ENCODE measurements around the gene PTGFRN. TPM values are rescaled to one million over a fixed set of nuclear protein-coding genes. Genes with fewer than 3 reads are reported as not detected.

PTGFRN gene
- total RNA-seq, 1 donor, result 40.2 TPM

DNA sequence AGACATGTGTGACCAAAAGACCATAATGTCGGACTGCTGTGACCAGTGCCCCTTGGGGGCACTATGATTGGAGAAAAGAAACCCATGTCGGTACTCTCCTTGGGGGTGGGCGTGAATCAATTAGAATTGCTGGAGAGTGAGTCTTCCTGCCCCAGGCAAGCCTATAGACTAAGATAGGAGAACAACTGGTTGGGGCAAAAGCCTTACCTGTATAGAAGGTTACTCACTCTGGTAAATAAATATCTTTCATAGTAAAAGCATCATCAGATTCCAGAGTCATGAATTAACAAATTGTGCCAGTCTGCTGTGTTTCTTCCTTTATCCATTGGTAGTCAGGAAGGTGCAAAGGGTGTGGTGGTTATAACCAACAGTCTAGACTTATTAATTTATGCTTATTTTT is 2.9 kb upstream of the PTGFRN start:
- H3K27ac ChIP-seq (ENCODE audit: low read depth, low read length), result no peak overlapping the region
- no peaks in the 10 kb centered on the region for H3K9me3 ChIP-seq (ENCODE audit: low read depth, low read length)
- no peaks in the 10 kb centered on the region for H4K20me1 ChIP-seq (ENCODE audit: insufficient read depth, low read length)
- TF ChIP-seq CTCF (IDR thresholded peaks at IDR 0.05; ENCODE audit: extremely low read depth, low read depth, low read length), result no peak
- H2AFZ ChIP-seq (ENCODE audit: low read length), result no peak overlapping the region
- no peak overlapping the region for H3K4me3 ChIP-seq (ENCODE audit: insufficient read depth, low read length)
- peaks cover 27% of the 10 kb centered on the region for H3K27me3 ChIP-seq (ENCODE audit: insufficient read depth, low read length)
- no peaks in the 10 kb centered on the region for H3K36me3 ChIP-seq (ENCODE audit: insufficient read depth, low read length)
- DNase-seq (ENCODE audit: insufficient read length, low spot score, missing footprints), result no peak
- H3K79me2 ChIP-seq (ENCODE audit: insufficient read depth, low read length), result no peaks in the 10 kb centered on the region
- no peak overlapping the region for H3K4me2 ChIP-seq (ENCODE audit: insufficient read depth, low read length)
- no peaks in the 10 kb centered on the region for H3K4me1 ChIP-seq (ENCODE audit: insufficient read depth, low read length)

- no peak overlapping the region for H2AFZ ChIP-seq (ENCODE audit: low read length)
- no peaks in the 10 kb centered on the region for H3K36me3 ChIP-seq (ENCODE audit: insufficient read depth, low read length)
- no peak overlapping the region for H3K4me3 ChIP-seq (ENCODE audit: insufficient read depth, low read length)
- no peak overlapping the region for H3K4me2 ChIP-seq (ENCODE audit: insufficient read depth, low read length)
- no peaks in the 10 kb centered on the region for H3K9me3 ChIP-seq (ENCODE audit: low read depth, low read length)
- H3K79me2 ChIP-seq (ENCODE audit: insufficient read depth, low read length), result no peaks in the 10 kb centered on the region
- no peak for TF ChIP-seq CTCF (IDR thresholded peaks at IDR 0.05; ENCODE audit: extremely low read depth, low read depth, low read length)
- no peak overlapping the region for H3K27ac ChIP-seq (ENCODE audit: low read depth, low read length)
- no peaks in the 10 kb centered on the region for H3K4me1 ChIP-seq (ENCODE audit: insufficient read depth, low read length)
- H3K27me3 ChIP-seq (ENCODE audit: insufficient read depth, low read length), result peaks cover 22% of the 10 kb centered on the region
- no peak for DNase-seq (ENCODE audit: insufficient read length, low spot score, missing footprints)
- no peaks in the 10 kb centered on the region for H4K20me1 ChIP-seq (ENCODE audit: insufficient read depth, low read length)
Observed at GRCh38 chr1:116907351-116907750, 2.4 kb upstream of the PTGFRN start.

DNA sequence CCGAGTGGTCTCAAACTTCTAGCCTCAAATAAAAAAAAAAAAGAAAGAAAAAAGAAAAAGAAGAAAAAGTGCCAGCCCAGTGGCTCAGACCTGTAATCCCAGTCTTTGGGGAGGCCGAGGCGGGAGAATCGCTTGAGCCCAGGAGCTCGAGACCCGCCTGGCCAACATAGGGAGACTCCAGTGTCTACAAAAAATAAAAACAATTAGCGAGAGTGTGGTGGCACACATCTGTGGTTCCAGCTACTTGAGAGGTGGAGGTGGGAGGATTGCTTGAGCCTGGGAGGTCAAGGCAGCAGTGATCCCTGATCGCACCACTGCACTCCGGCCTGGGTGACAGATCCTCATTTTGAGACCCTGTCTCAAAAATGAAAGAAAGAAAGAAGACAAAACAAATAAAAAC is 1.4 kb upstream of the PTGFRN start:
- H3K79me2 ChIP-seq (ENCODE audit: insufficient read depth, low read length), result no peaks in the 10 kb centered on the region
- H4K20me1 ChIP-seq (ENCODE audit: insufficient read depth, low read length), result no peaks in the 10 kb centered on the region
- DNase-seq (ENCODE audit: insufficient read length, low spot score, missing footprints), result no peak
- no peak overlapping the region for H3K27ac ChIP-seq (ENCODE audit: low read depth, low read length)
- H3K27me3 ChIP-seq (ENCODE audit: insufficient read depth, low read length), result peaks cover 18% of the 10 kb centered on the region
- no peak overlapping the region for H3K4me3 ChIP-seq (ENCODE audit: insufficient read depth, low read length)
- no peaks in the 10 kb centered on the region for H3K9me3 ChIP-seq (ENCODE audit: low read depth, low read length)
- no peak overlapping the region for H2AFZ ChIP-seq (ENCODE audit: low read length)
- no peaks in the 10 kb centered on the region for H3K36me3 ChIP-seq (ENCODE audit: insufficient read depth, low read length)
- no peak overlapping the region for H3K4me2 ChIP-seq (ENCODE audit: insufficient read depth, low read length)
- TF ChIP-seq CTCF (IDR thresholded peaks at IDR 0.05; ENCODE audit: extremely low read depth, low read depth, low read length), result no peak
- H3K4me1 ChIP-seq (ENCODE audit: insufficient read depth, low read length), result no peaks in the 10 kb centered on the region

DNA sequence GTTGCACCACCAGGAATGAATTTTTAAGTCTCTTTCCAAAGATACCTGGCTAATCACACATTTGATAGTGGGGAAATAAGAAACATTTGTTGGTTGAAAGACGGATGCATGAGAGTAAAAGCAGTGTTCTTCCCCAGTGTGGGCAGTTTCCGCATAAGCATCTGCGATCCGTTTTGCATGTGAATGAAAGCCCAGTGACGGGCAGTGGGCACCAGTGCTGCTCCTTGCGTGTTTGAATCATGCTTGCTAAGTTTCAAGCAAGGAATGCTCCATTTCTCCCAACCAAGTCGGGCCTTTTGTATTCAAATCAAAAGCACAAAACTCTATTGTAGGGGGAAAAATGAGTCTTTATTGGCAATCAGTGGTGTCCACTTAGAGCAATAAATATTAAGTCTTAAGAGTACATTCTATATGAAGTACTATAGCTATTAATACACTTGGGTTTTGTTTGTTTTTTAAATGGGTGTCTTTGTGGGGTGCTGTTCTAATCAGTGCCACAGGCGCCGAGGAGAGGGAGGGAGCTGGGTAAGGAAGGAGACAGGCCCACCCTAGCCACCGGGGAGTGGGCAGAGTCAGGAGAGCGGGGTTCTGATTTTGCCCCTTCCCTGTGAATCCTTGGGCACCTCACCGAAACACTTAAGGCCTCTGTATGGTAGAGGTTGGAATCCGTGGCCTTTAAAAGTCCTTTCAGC is 750 bp upstream of the PTGFRN start:
- no peaks in the 10 kb centered on the region for H3K79me2 ChIP-seq (ENCODE audit: insufficient read depth, low read length)
- no peaks in the 10 kb centered on the region for H3K4me1 ChIP-seq (ENCODE audit: insufficient read depth, low read length)
- H3K36me3 ChIP-seq (ENCODE audit: insufficient read depth, low read length), result no peaks in the 10 kb centered on the region
- peak; percentile 82 for DNase-seq (ENCODE audit: insufficient read length, low spot score, missing footprints)
- peak overlapping the region; percentile 66 for H3K4me2 ChIP-seq (ENCODE audit: insufficient read depth, low read length)
- H3K27me3 ChIP-seq (ENCODE audit: insufficient read depth, low read length), result peaks cover 18% of the 10 kb centered on the region
- H3K4me3 ChIP-seq (ENCODE audit: insufficient read depth, low read length), result peak overlapping the region; percentile 63
- peak overlapping the region; percentile 67 for H2AFZ ChIP-seq (ENCODE audit: low read length)
- H3K27ac ChIP-seq (ENCODE audit: low read depth, low read length), result no peak overlapping the region
- no peaks in the 10 kb centered on the region for H3K9me3 ChIP-seq (ENCODE audit: low read depth, low read length)
- no peaks in the 10 kb centered on the region for H4K20me1 ChIP-seq (ENCODE audit: insufficient read depth, low read length)
- no peak for TF ChIP-seq CTCF (IDR thresholded peaks at IDR 0.05; ENCODE audit: extremely low read depth, low read depth, low read length)

Data from osteoblast (primary cell).